Breast epithelium (tissue), 4 donors: Measurements from ENCODE around the gene PDIA6. TPM values are rescaled to one million over a fixed set of nuclear protein-coding genes. Genes with fewer than 3 reads are reported as not detected.

Experiments used
- DNase-seq, 2 donors: peaks; one replicate each; pipeline ENCODE4 v3.0.0-alpha.2; 2019; ENCODE audit warnings: low spot score in 2 of 2
- H3K27ac ChIP-seq, 2 donors: fragments of 200-600 bp; sonication (generic) in 1 of 2; one replicate each; pipeline ENCODE4 v1.5.1; 2016 to 2019; ENCODE audit warnings: mild to moderate bottlenecking in 1 of 2
- H3K27me3 ChIP-seq, 2 donors: fragments of 200-600 bp; sonication (generic) in 1 of 2; one replicate each; pipeline versions ENCODE4 v1.5.1 to v1.6.0; 2017 to 2019; ENCODE audit warnings: control low read depth in 1 of 2, mild to moderate bottlenecking in 1 of 2
- H3K36me3 ChIP-seq: fragments of 200-600 bp; one replicate; pipeline ENCODE4 v1.5.1; 2019
- H3K4me1 ChIP-seq, 2 donors: fragments of 200-600 bp; sonication (generic); one replicate each; pipeline ENCODE4 v1.5.1; 2016 to 2019; ENCODE audit warnings: control low read depth in 1 of 2
- H3K4me3 ChIP-seq, 3 donors: fragments of 200-600 bp; sonication (generic); 1 replicate in 2 of 3; 2 replicates in 1 of 3; pipeline ENCODE4 v1.5.1; 2016 to 2019; ENCODE audit warnings: mild to moderate bottlenecking in 3 of 3, moderate library complexity in 2 of 3
- H3K9me3 ChIP-seq, 2 donors: fragments of 200-600 bp; sonication (generic) in 1 of 2; one replicate each; pipeline ENCODE4 v1.5.1; 2016 to 2019; ENCODE audit warnings: control low read depth in 1 of 2
- POLR2A ChIP-seq: fragments of 450-650 bp; IDR thresholded peaks from one replicate; pipeline ENCODE4 v1.6.1; 2016; ENCODE audit warnings: antibody characterized with exemption, mild to moderate bottlenecking, moderate library complexity
- POLR2AphosphoS5 ChIP-seq, 3 donors: sonication (generic); formaldehyde crosslinking; IDR thresholded peaks; one replicate each; pipeline ENCODE4 v1.6.1; 2017; ENCODE audit warnings: antibody characterized with exemption in 3 of 3
- intact Hi-C: fragments of 100-400 bp; cut with DNase I; formaldehyde crosslinking; loops from one replicate; pipeline ENCODE4 v1.15.1; 2023; ENCODE audit warnings: low total_unique reads
- total RNA-seq, 3 donors: library from RNA; depleted of rRNA; stranded (reverse); fragments of >200 nt; gene quantifications; one replicate each; pipeline ENCODE4 v1.1.0, GENCODE V29; 2016
- TF ChIP-seq, protein P1 (sequence below), 3 donors: fragments of 450-650 bp; IDR thresholded peaks; one replicate each; pipeline ENCODE4 v1.5.1; 2016 to 2017; ENCODE audit warnings: antibody characterized with exemption in 3 of 3, mild to moderate bottlenecking in 3 of 3, moderate library complexity in 3 of 3

Gene PDIA6
- total RNA-seq, 3 donors from 2014 or later, result 84.7 to 118 (median 108) TPM

DNA sequence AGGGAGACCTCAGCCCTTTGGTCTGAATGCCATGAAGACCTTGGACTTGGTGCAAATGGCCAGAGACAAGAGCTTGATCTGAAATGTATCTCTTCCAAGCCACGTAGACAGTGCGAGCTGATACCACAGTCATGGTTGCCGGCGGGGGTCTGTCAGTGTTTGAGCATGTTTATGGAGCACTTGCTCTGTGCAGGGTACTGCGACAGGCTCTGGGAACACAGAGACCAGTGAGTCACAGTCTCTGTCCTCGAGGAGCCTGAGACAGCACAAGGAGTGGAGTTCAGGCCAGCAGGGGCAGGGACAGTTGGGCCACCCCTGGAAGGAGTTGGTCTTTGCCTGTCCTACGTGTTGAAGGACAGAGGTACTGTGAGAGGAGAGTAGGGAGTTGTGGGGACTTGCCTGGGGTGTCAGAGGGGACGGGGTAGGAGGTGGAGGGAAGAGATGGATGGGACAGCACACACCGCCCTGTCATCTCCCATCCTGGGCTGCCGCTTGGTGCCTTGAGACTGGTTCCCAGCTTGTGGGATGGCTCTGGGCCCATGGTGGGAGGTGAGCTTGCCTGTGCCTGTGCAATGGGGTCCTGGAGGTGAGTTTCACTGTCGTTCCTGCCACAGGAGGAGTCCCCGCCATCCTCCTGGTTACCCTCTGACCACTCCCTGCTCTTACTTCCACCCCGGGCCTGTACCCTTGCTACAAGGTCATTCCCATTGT is 51.6 kb downstream of the PDIA6 start:
- H3K9me3 ChIP-seq, result no peaks in the 10 kb centered on the region
- H3K27ac ChIP-seq, result no peak overlapping the region
- no peak overlapping the region for H3K4me3 ChIP-seq
- no peaks in the 10 kb centered on the region for H3K36me3 ChIP-seq
- DNase-seq, result no peak
- H3K4me1 ChIP-seq, result no peaks in the 10 kb centered on the region
- TF ChIP-seq POLR2A (no peak), POLR2AphosphoS5 (IDR thresholded peaks at IDR 0.05) (no peak)
- TF ChIP-seq, protein P1, sequence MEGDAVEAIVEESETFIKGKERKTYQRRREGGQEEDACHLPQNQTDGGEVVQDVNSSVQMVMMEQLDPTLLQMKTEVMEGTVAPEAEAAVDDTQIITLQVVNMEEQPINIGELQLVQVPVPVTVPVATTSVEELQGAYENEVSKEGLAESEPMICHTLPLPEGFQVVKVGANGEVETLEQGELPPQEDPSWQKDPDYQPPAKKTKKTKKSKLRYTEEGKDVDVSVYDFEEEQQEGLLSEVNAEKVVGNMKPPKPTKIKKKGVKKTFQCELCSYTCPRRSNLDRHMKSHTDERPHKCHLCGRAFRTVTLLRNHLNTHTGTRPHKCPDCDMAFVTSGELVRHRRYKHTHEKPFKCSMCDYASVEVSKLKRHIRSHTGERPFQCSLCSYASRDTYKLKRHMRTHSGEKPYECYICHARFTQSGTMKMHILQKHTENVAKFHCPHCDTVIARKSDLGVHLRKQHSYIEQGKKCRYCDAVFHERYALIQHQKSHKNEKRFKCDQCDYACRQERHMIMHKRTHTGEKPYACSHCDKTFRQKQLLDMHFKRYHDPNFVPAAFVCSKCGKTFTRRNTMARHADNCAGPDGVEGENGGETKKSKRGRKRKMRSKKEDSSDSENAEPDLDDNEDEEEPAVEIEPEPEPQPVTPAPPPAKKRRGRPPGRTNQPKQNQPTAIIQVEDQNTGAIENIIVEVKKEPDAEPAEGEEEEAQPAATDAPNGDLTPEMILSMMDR (IDR thresholded peaks at IDR 0.05), result no peak
- intact Hi-C loops, result no loop called here
- H3K27me3 ChIP-seq, result no peaks in the 10 kb centered on the region

DNA sequence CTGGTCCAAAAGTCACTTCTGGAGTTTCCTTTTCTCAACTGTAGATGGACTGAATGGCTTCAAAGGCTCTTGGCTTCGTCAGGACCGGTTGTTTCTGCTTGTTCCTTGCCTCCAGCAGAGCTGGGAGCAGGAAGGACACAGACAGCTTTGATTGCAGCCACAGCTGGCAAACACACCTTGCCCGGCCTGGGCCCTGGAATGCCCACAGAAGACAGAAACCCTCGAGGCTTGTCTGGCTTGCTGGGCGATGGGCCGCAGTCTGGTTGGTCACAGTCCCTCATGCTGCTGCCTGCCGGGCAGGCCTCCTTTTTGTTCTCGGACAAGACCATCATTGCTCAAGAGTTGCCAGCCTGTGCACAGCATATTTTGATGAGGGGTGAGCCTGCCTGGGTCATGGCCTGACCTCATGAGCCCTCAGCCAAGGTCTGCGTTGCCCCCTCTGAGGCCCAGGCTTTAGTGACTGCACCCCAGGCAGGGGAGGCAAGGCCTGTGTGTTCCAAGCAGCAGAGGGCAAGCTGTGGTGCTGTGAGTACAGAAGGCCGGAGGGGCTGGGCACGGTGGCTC is 53.4 kb downstream of the PDIA6 start:
- peak in 1 of 2 donors; percentile 53 for DNase-seq
- no peaks in the 10 kb centered on the region for H3K9me3 ChIP-seq
- no peaks in the 10 kb centered on the region for H3K27me3 ChIP-seq
- TF ChIP-seq POLR2AphosphoS5 (IDR thresholded peaks at IDR 0.05) (no peak), POLR2A (no peak)
- no peaks in the 10 kb centered on the region for H3K36me3 ChIP-seq
- no peak overlapping the region for H3K4me3 ChIP-seq
- no peaks in the 10 kb centered on the region for H3K4me1 ChIP-seq
- intact Hi-C loops, result no loop called here
- peak overlapping the region; percentile 25 to 36 for H3K27ac ChIP-seq

DNA sequence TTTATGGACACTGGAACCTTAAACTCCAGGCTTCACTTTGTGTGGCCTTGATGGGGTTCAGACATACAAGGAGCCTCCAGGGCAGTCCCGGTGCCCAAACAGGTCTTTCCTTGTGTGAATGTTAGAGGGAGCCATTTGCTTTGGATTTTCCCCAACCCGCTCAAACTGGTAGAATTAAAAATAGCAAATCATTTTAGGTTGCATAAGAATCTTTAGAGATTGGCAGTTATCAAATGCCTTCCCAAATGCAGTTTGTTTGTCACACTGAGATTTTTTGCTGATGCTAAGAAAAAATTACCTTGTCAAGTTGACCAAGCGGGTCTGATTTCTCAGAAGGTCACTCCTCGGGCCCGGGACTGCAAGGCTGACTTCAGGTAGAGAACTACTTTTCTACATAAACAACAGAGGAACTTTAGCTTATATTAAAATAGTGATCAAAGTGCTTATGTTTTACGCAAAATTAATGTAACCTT is 54.7 kb downstream of the PDIA6 start:
- intact Hi-C loops, result no loop called here
- Histone ChIP-seq H3K36me3 (no peaks in the 10 kb centered on the region), H3K27ac (no peak overlapping the region), H3K4me3 (no peak overlapping the region), H3K9me3 (no peaks in the 10 kb centered on the region), H3K27me3 (no peaks in the 10 kb centered on the region), H3K4me1 (no peaks in the 10 kb centered on the region)
- no peak for TF ChIP-seq POLR2A
- TF ChIP-seq, protein P1 (IDR thresholded peaks at IDR 0.05), result no peak
- no peak for TF ChIP-seq POLR2AphosphoS5 (IDR thresholded peaks at IDR 0.05)
- DNase-seq, result no peak

DNA sequence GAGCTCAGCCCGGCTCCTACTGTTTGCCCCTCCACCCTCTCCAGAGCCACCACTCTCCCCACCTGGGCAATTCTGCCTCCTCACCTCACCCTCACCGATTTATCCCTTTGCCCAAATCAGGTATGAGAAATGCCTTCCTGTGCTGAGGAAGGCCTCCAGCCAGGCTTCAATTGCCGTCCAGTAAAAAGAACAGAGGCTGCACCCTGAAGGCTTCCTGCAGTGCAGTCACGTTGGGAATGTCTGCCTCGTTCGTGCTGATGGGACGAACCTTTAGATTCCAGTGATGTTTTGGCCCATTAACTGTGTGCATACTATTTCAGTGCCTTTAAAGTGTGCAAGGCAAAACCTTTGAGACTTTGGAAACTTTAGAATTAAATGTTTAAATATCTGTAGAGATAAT is 57.0 kb downstream of the PDIA6 start:
- Histone ChIP-seq H3K4me3 (no peak overlapping the region), H3K27ac (no peak overlapping the region), H3K27me3 (no peaks in the 10 kb centered on the region), H3K4me1 (no peaks in the 10 kb centered on the region), H3K9me3 (no peaks in the 10 kb centered on the region), H3K36me3 (no peaks in the 10 kb centered on the region)
- intact Hi-C loops, result no loop called here
- no peak for DNase-seq
- no peak for TF ChIP-seq POLR2A
- TF ChIP-seq, protein P1 (IDR thresholded peaks at IDR 0.05), result no peak
- TF ChIP-seq POLR2AphosphoS5 (IDR thresholded peaks at IDR 0.05), result no peak

DNA sequence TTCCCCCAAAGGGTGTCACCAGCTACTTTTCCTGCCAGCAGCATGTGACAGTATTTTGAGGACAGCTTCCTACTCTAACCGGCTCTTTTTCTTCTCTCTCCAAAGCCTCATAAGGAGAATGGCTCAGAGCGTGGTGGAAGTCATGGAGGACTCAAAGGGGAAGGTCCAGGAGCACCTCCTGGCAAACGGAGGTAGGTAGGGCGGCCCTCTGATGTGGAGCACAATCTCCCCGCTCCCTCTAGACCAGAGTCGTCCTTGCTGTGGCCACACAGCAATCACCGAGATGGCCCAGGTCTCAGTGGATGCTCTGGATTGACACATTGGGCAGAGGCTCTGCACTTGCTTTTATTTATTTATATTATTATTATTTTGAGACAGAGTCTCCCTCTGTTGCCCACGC is 58.7 kb downstream of the PDIA6 start:
- H3K27ac ChIP-seq, result no peak overlapping the region
- intact Hi-C loops, result no loop called here
- H3K4me3 ChIP-seq, result no peak overlapping the region
- DNase-seq, result no peak
- no peaks in the 10 kb centered on the region for H3K4me1 ChIP-seq
- H3K36me3 ChIP-seq, result no peaks in the 10 kb centered on the region
- H3K27me3 ChIP-seq, result no peaks in the 10 kb centered on the region
- TF ChIP-seq POLR2AphosphoS5 (IDR thresholded peaks at IDR 0.05) (no peak), POLR2A (no peak)
- TF ChIP-seq, protein P1 (IDR thresholded peaks at IDR 0.05), result no peak
- H3K9me3 ChIP-seq, result no peaks in the 10 kb centered on the region
